HCT116 (cell line): ENCODE data around the gene ISCU. TPM values are rescaled to one million over a fixed set of nuclear protein-coding genes. Genes with fewer than 3 reads are reported as not detected.

Source experiments
- ATAC-seq: fragments of 200-7000 bp; cut with Tn5 transposase; 2 replicates; pipeline ENCODE4 v1.9.1; 2020; ENCODE audit warnings: mild to moderate bottlenecking, moderate library complexity
- BruUV-seq: library from RNA; stranded (reverse); fragments of 400-500 nt; replicated peaks from 2 replicates; lab custom pipeline; 2021; lab: Mats Ljungman, UMichigan
- CTCF ChIA-PET: fragments of 300-600 bp; sonication (Branson Sonifier 250); formaldehyde crosslinking; loops from one replicate; lab custom pipeline; 2021; ENCODE audit warnings: antibody characterized with exemption; lab: Charles Lee
- POLR2A ChIA-PET: fragments of 300-600, 350-600 bp; sonication (Branson Sonifier 250); formaldehyde crosslinking; loops from one replicate; lab custom pipeline; 2021; ENCODE audit warnings: antibody characterized with exemption; lab: Charles Lee
- RAD21 ChIA-PET, 2 experiments: fragments of 300-600 bp; sonication (Branson Sonifier 250); formaldehyde crosslinking; loops; one replicate each; lab custom pipeline; 2023; ENCODE audit warnings: low total read pairs in 2 of 2; ENCODE audit not compliant: uncharacterized antibody in 2 of 2, unreplicated experiment in 2 of 2, low non-redundant PET in 1 of 2; lab: Charles Lee
- DNase-seq: peaks from one replicate; pipeline ENCODE4 v3.0.0-alpha.2; 2010; ENCODE audit warnings: low read depth, low spot score
- H2AFZ ChIP-seq: fragments of 200-600 bp; shearing (Covaris generic), sonication (generic); 2 replicates; pipeline ENCODE4 v1.6.1; 2017; ENCODE audit warnings: low read depth, mixed run types, mixed read lengths, antibody characterized with exemption, low read length; ENCODE audit not compliant: poor library complexity, severe bottlenecking
- H3K27ac ChIP-seq: 2 replicates; pipeline ENCODE4 v1.5.1; 2012; ENCODE audit warnings: low read depth, low read length
- H3K27me3 ChIP-seq: fragments of 200-600 bp; sonication (generic); 2 replicates; pipeline ENCODE4 v1.6.1; 2016; ENCODE audit warnings: mixed run types, low read length, mixed read lengths; ENCODE audit not compliant: insufficient read depth
- H3K36me3 ChIP-seq, 2 experiments: fragments of 200-500 bp in 1 of 2; fragments of 200-600 bp in 1 of 2; sonication (Bioruptor generic) in 1 of 2; sonication (generic) in 1 of 2; 2 replicates each; pipeline versions ENCODE4 v1.5.1 to v1.6.1; 2014 to 2016; ENCODE audit warnings: low read length in 2 of 2, inconsistent platforms in 1 of 2, mixed read lengths in 1 of 2, mixed run types in 1 of 2; ENCODE audit not compliant: insufficient read depth in 2 of 2, control insufficient read depth in 1 of 2
- H3K4me1 ChIP-seq, 2 experiments: fragments of 200-600 bp in 1 of 2; sonication (generic) in 1 of 2; 2 replicates each; pipeline versions ENCODE4 v1.5.1 to v1.6.1; 2012 to 2017; ENCODE audit warnings: low read length in 2 of 2, inconsistent platforms in 1 of 2, mild to moderate bottlenecking in 1 of 2, mixed read lengths in 1 of 2, mixed run types in 1 of 2, moderate library complexity in 1 of 2; ENCODE audit not compliant: insufficient read depth in 2 of 2, control insufficient read depth in 1 of 2
- H3K4me2 ChIP-seq: fragments of 200-600 bp; sonication (generic); 2 replicates; pipeline ENCODE4 v1.6.1; 2017; ENCODE audit warnings: mixed run types, low read length, mixed read lengths
- H3K4me3 ChIP-seq, 2 experiments: fragments of 200-600 bp in 1 of 2; sonication (generic) in 1 of 2; replicated peaks in 1 of 2; 2 replicates each; pipeline ENCODE4 v1.5.1; 2011 to 2016; ENCODE audit warnings: low read length in 2 of 2, control low read depth in 1 of 2, low read depth in 1 of 2, mild to moderate bottlenecking in 1 of 2, mixed read lengths in 1 of 2, mixed run types in 1 of 2
- H3K79me2 ChIP-seq: fragments of 200-600 bp; sonication (generic); 2 replicates; pipeline ENCODE4 v1.6.1; 2017; ENCODE audit warnings: mild to moderate bottlenecking, mixed run types, low read length, moderate library complexity, mixed read lengths; ENCODE audit not compliant: insufficient read depth
- H3K9ac ChIP-seq: fragments of 200-600 bp; sonication (generic); 2 replicates; pipeline ENCODE4 v1.6.1; 2016; ENCODE audit warnings: low read length, mixed read lengths
- H3K9me2 ChIP-seq: fragments of 200-600 bp; sonication (generic), shearing (Covaris generic); 2 replicates; pipeline ENCODE4 v1.6.1; 2017; ENCODE audit warnings: mixed run types, mild to moderate bottlenecking, moderate library complexity; ENCODE audit not compliant: insufficient read depth
- H3K9me3 ChIP-seq, 2 experiments: fragments of 200-500 bp in 1 of 2; fragments of 200-600 bp in 1 of 2; sonication (Bioruptor generic) in 1 of 2; sonication (generic) in 1 of 2; 2 replicates each; pipeline ENCODE4 v1.6.1; 2014 to 2017; ENCODE audit warnings: low read length in 2 of 2, mixed read lengths in 2 of 2, inconsistent platforms in 1 of 2, low read depth in 1 of 2, mild to moderate bottlenecking in 1 of 2, mixed run types in 1 of 2, moderate library complexity in 1 of 2; ENCODE audit not compliant: control insufficient read depth in 1 of 2, insufficient read depth in 1 of 2
- H4K20me1 ChIP-seq: fragments of 200-600 bp; sonication (generic), shearing (Covaris generic); 2 replicates; pipeline ENCODE4 v1.6.1; 2017; ENCODE audit warnings: mixed run types, mild to moderate bottlenecking, moderate library complexity; ENCODE audit not compliant: insufficient read depth
- CBX3 ChIP-seq: IDR thresholded peaks from 2 replicates; pipeline ENCODE4 v1.6.1; 2012; ENCODE audit warnings: low read depth
- ELF1 ChIP-seq: IDR thresholded peaks from 2 replicates; pipeline ENCODE4 v1.6.1; 2012; ENCODE audit warnings: low read depth, borderline replicate concordance
- RAD21 ChIP-seq: IDR thresholded peaks from 2 replicates; pipeline ENCODE4 v1.6.1; 2012; ENCODE audit warnings: low read depth, mild to moderate bottlenecking
- SP1 ChIP-seq: IDR thresholded peaks from 2 replicates; pipeline ENCODE4 v1.6.1; 2012; ENCODE audit warnings: low read depth
- ZNF274 ChIP-seq: fragments of 200-500 bp; sonication (Bioruptor generic); IDR thresholded peaks from 2 replicates; pipeline ENCODE4 v1.6.1; 2014; ENCODE audit warnings: mild to moderate bottlenecking, low read depth, low read length, inconsistent platforms
- intact Hi-C: fragments of 100-400 bp; cut with micrococcal nuclease; formaldehyde crosslinking; loops from 2 replicates; pipeline ENCODE4 v1.10.0; 2022
- total RNA-seq: library from RNA; stranded (reverse); gene quantifications from one replicate; pipeline ENCODE4 v1.2.1, GENCODE V29; 2021; ENCODE audit not compliant: unreplicated experiment
- TF ChIP-seq, protein P1 (sequence below), 3 experiments: fragments of 200-600 bp in 1 of 3; sonication (generic) in 1 of 3; IDR thresholded peaks in 2 of 3; conservative IDR thresholded peaks in 1 of 3; 2 replicates each; pipeline ENCODE4 v1.5.1; 2012 to 2017; ENCODE audit warnings: low read depth in 2 of 3, low read length in 2 of 3, antibody characterized with exemption in 1 of 3, borderline replicate concordance in 1 of 3, control low read depth in 1 of 3, mild to moderate bottlenecking in 1 of 3, mixed read lengths in 1 of 3, mixed run types in 1 of 3, moderate library complexity in 1 of 3; ENCODE audit not compliant: insufficient read depth in 1 of 3

Gene ISCU
- total RNA-seq, 1 experiment from 2014 or later, result 89.6 TPM

GRCh38 chr12:108599541-108599940, 37.1 kb downstream of the ISCU start:
- H3K4me3 ChIP-seq, result no peak overlapping the region
- no peak overlapping the region for H3K9ac ChIP-seq
- no peak overlapping the region for H2AFZ ChIP-seq
- no peak overlapping the region for H3K27ac ChIP-seq
- intact Hi-C loops, result no loop called here
- no peaks in the 10 kb centered on the region; a peak in 1 of 4 replicates for H3K4me1 ChIP-seq
- DNase-seq, result no peak
- ChIA-PET RAD21 (no interaction called here), POLR2A (no interaction called here), CTCF (no interaction called here)
- TF ChIP-seq SP1 (no peak), ELF1 (no peak), RAD21 (no peak), CBX3 (no peak), ZNF274 (no peak)
- no peaks in the 10 kb centered on the region for H3K9me2 ChIP-seq
- no peak overlapping the region for H3K4me2 ChIP-seq
- H4K20me1 ChIP-seq, result no peaks in the 10 kb centered on the region
- H3K36me3 ChIP-seq, result no peaks in the 10 kb centered on the region
- no TSS peak for BruUV-seq
- ATAC-seq, result no peak
- no peaks in the 10 kb centered on the region for H3K9me3 ChIP-seq
- H3K79me2 ChIP-seq, result no peaks in the 10 kb centered on the region
- no peaks in the 10 kb centered on the region for H3K27me3 ChIP-seq

GRCh38 chr12:108599948-108600701, 37.7 kb downstream of the ISCU start:
- BruUV-seq, result no TSS peak
- no peaks in the 10 kb centered on the region for H3K9me2 ChIP-seq
- TF ChIP-seq, protein P1, sequence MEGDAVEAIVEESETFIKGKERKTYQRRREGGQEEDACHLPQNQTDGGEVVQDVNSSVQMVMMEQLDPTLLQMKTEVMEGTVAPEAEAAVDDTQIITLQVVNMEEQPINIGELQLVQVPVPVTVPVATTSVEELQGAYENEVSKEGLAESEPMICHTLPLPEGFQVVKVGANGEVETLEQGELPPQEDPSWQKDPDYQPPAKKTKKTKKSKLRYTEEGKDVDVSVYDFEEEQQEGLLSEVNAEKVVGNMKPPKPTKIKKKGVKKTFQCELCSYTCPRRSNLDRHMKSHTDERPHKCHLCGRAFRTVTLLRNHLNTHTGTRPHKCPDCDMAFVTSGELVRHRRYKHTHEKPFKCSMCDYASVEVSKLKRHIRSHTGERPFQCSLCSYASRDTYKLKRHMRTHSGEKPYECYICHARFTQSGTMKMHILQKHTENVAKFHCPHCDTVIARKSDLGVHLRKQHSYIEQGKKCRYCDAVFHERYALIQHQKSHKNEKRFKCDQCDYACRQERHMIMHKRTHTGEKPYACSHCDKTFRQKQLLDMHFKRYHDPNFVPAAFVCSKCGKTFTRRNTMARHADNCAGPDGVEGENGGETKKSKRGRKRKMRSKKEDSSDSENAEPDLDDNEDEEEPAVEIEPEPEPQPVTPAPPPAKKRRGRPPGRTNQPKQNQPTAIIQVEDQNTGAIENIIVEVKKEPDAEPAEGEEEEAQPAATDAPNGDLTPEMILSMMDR (IDR thresholded peaks at IDR 0.05 in 2 of 3, conservative IDR thresholded peaks at IDR 0.05 in 1 of 3; ENCODE audit: borderline replicate concordance in 1 of 3, insufficient read depth in 1 of 3, low read depth in 2 of 3, low read length in 2 of 3), result 0 out of 6 replicates have a peak, but pooled peaks of 1 of the 3 experiments have one; percentile 12
- no peak for TF ChIP-seq ZNF274
- intact Hi-C loops, result no loop called here
- H3K9ac ChIP-seq, result no peak overlapping the region
- H3K27ac ChIP-seq, result no peak overlapping the region
- H3K79me2 ChIP-seq, result no peaks in the 10 kb centered on the region
- no peak overlapping the region for H2AFZ ChIP-seq
- DNase-seq (no peak), ATAC-seq (no peak)
- no peak overlapping the region for H3K4me3 ChIP-seq
- no peaks in the 10 kb centered on the region for H4K20me1 ChIP-seq
- H3K9me3 ChIP-seq, result no peaks in the 10 kb centered on the region
- POLR2A ChIA-PET, result no interaction called here
- CTCF ChIA-PET, result no interaction called here
- H3K4me1 ChIP-seq, result no peaks in the 10 kb centered on the region; a peak in 1 of 4 replicates
- no peaks in the 10 kb centered on the region for H3K36me3 ChIP-seq
- no peak overlapping the region for H3K4me2 ChIP-seq
- RAD21 ChIA-PET, result no interaction called here
- no peaks in the 10 kb centered on the region for H3K27me3 ChIP-seq
